Fibroblast of lung (primary cell): ENCODE measurements around the gene MAPK4. TPM values are rescaled to one million over a fixed set of nuclear protein-coding genes. Genes with fewer than 3 reads are reported as not detected.

Source experiments
- DNase-seq, 2 donors: peaks; one replicate each; pipeline versions ENCODE4 v3.0.0 to v3.0.0-alpha.2; 2010; ENCODE audit warnings: low read depth in 2 of 2
- H2AFZ ChIP-seq: 2 replicates; pipeline ENCODE4 v1.5.1; 2012; ENCODE audit warnings: low read length, control low read depth, inconsistent platforms
- H3K27ac ChIP-seq: 2 replicates; pipeline ENCODE4 v1.5.1; 2011; ENCODE audit warnings: low read length, control low read depth; ENCODE audit not compliant: insufficient read depth
- H3K27me3 ChIP-seq: 2 replicates; pipeline ENCODE4 v1.5.1; 2011; ENCODE audit warnings: mild to moderate bottlenecking, low read length; ENCODE audit not compliant: control insufficient read depth, insufficient read depth
- H3K36me3 ChIP-seq: 2 replicates; pipeline ENCODE4 v1.5.1; 2011; ENCODE audit warnings: low read length; ENCODE audit not compliant: control insufficient read depth, insufficient read depth
- H3K4me1 ChIP-seq: 2 replicates; pipeline ENCODE4 v1.5.1; 2011; ENCODE audit warnings: low read length; ENCODE audit not compliant: control insufficient read depth, insufficient read depth; ENCODE audit errors: extremely low read depth
- H3K4me2 ChIP-seq: 2 replicates; pipeline ENCODE4 v1.5.1; 2011; ENCODE audit warnings: low read length, control low read depth; ENCODE audit not compliant: insufficient read depth; ENCODE audit errors: extremely low read depth
- H3K4me3 ChIP-seq, 4 experiments: fragments of 200-600 bp in 1 of 4; sonication (generic) in 1 of 4; replicated peaks in 1 of 4; 2 replicates each; pipeline ENCODE4 v1.5.1; 2011 to 2016; ENCODE audit warnings: low read length in 4 of 4, low read depth in 3 of 4, mild to moderate bottlenecking in 3 of 4, control low read depth in 2 of 4, inconsistent platforms in 1 of 4, mixed read lengths in 1 of 4; ENCODE audit not compliant: insufficient read depth in 1 of 4; ENCODE audit errors: control extremely low read depth in 1 of 4
- H3K79me2 ChIP-seq: 2 replicates; pipeline ENCODE4 v1.5.1; 2012; ENCODE audit warnings: mild to moderate bottlenecking, low read length, inconsistent platforms; ENCODE audit not compliant: control insufficient read depth, insufficient read depth
- H3K9ac ChIP-seq: 2 replicates; pipeline ENCODE4 v1.5.1; 2011; ENCODE audit warnings: mild to moderate bottlenecking, low read length, control low read depth; ENCODE audit not compliant: insufficient read depth
- H3K9me3 ChIP-seq: 2 replicates; pipeline ENCODE4 v1.5.1; 2012; ENCODE audit warnings: low read depth, low read length; ENCODE audit not compliant: control insufficient read depth, insufficient read depth
- H4K20me1 ChIP-seq: 2 replicates; pipeline ENCODE4 v1.5.1; 2011; ENCODE audit warnings: low read length; ENCODE audit not compliant: control insufficient read depth, insufficient read depth; ENCODE audit errors: extremely low read depth
- CTCF ChIP-seq, 2 donors: IDR thresholded peaks in 1 of 2; conservative IDR thresholded peaks in 1 of 2; 1 replicate in 1 of 2; 2 replicates in 1 of 2; pipeline ENCODE4 v1.5.1; 2011 to 2012; ENCODE audit warnings: low read length in 2 of 2, control low read depth in 1 of 2, inconsistent platforms in 1 of 2, low read depth in 1 of 2, mild to moderate bottlenecking in 1 of 2
- EZH2 ChIP-seq: IDR thresholded peaks from 2 replicates; pipeline ENCODE4 v1.5.1; 2012; ENCODE audit warnings: low read length, control low read depth, mild to moderate bottlenecking; ENCODE audit errors: missing control alignments
- polyA plus RNA-seq, 2 donors: library from polyadenylated mRNA; depleted of rRNA in 1 of 2; stranded (reverse) in 1 of 2; unstranded in 1 of 2; fragments of >200 nt; gene quantifications; 2 replicates each; pipeline ENCODE4 v1.2.1, GENCODE V29; 2011 to 2012; ENCODE audit warnings: missing spikeins in 1 of 2
- total RNA-seq: library from RNA; depleted of rRNA; stranded (reverse); fragments of >200 nt; gene quantifications from 2 replicates; pipeline ENCODE4 v1.2.1, GENCODE V29; 2014

Gene MAPK4
- total and polyA plus RNA-seq, 2 donors (not counting 1 experiment from before 2014, with no cell fraction given) = not detected

GRCh38 chr18:50653402-50654093 lies 93.7 kb downstream of the MAPK4 start:
- Histone ChIP-seq H3K4me3 (no peak overlapping the region), H3K27me3 (no peaks in the 10 kb centered on the region), H3K36me3 (no peaks in the 10 kb centered on the region), H3K9me3 (no peaks in the 10 kb centered on the region), H2AFZ (no peak overlapping the region), H3K9ac (no peak overlapping the region), H3K27ac (no peak overlapping the region), H3K4me1 (no peaks in the 10 kb centered on the region), H4K20me1 (no peaks in the 10 kb centered on the region), H3K79me2 (no peaks in the 10 kb centered on the region), H3K4me2 (no peak overlapping the region)
- no peak for TF ChIP-seq CTCF (conservative IDR thresholded peaks at IDR 0.05 in 1 of 2, IDR thresholded peaks at IDR 0.05 in 1 of 2; ENCODE audit: low read depth in 1 of 2, low read length in 2 of 2)
- no peak for TF ChIP-seq EZH2
- DNase-seq = no peak

GRCh38 chr18:50654211-50654610 lies 94.3 kb downstream of the MAPK4 start:
- no peaks in the 10 kb centered on the region for H3K79me2 ChIP-seq
- no peaks in the 10 kb centered on the region for H3K4me1 ChIP-seq
- no peaks in the 10 kb centered on the region for H3K27me3 ChIP-seq
- DNase-seq = no peak
- H3K27ac ChIP-seq = no peak overlapping the region
- H3K36me3 ChIP-seq = no peaks in the 10 kb centered on the region
- no peak overlapping the region for H3K9ac ChIP-seq
- no peak overlapping the region for H2AFZ ChIP-seq
- no peak overlapping the region for H3K4me2 ChIP-seq
- H4K20me1 ChIP-seq = no peaks in the 10 kb centered on the region
- no peaks in the 10 kb centered on the region for H3K9me3 ChIP-seq
- no peak overlapping the region for H3K4me3 ChIP-seq
- TF ChIP-seq EZH2 (no peak), CTCF (conservative IDR thresholded peaks at IDR 0.05 in 1 of 2, IDR thresholded peaks at IDR 0.05 in 1 of 2; ENCODE audit: low read depth in 1 of 2, low read length in 2 of 2) (no peak)

GRCh38 chr18:50654658-50655550 lies 95.0 kb downstream of the MAPK4 start:
- no peak overlapping the region for H3K27ac ChIP-seq
- H4K20me1 ChIP-seq = no peaks in the 10 kb centered on the region
- no peaks in the 10 kb centered on the region for H3K27me3 ChIP-seq
- no peaks in the 10 kb centered on the region for H3K79me2 ChIP-seq
- H3K9ac ChIP-seq = no peak overlapping the region
- no peak overlapping the region for H3K4me3 ChIP-seq
- H2AFZ ChIP-seq = no peak overlapping the region
- TF ChIP-seq EZH2 (no peak), CTCF (conservative IDR thresholded peaks at IDR 0.05 in 1 of 2, IDR thresholded peaks at IDR 0.05 in 1 of 2; ENCODE audit: low read depth in 1 of 2, low read length in 2 of 2) (no peak)
- DNase-seq = no peak
- no peaks in the 10 kb centered on the region for H3K36me3 ChIP-seq
- H3K4me2 ChIP-seq = no peak overlapping the region
- H3K4me1 ChIP-seq = no peaks in the 10 kb centered on the region
- H3K9me3 ChIP-seq = no peaks in the 10 kb centered on the region
